ENCODE measurements around the gene SCAMP1.

GRCh38 chr5:78500871-78501270 lies 140.5 kb downstream of the SCAMP1 start:
- TF ChIP-seq, protein P1, sequence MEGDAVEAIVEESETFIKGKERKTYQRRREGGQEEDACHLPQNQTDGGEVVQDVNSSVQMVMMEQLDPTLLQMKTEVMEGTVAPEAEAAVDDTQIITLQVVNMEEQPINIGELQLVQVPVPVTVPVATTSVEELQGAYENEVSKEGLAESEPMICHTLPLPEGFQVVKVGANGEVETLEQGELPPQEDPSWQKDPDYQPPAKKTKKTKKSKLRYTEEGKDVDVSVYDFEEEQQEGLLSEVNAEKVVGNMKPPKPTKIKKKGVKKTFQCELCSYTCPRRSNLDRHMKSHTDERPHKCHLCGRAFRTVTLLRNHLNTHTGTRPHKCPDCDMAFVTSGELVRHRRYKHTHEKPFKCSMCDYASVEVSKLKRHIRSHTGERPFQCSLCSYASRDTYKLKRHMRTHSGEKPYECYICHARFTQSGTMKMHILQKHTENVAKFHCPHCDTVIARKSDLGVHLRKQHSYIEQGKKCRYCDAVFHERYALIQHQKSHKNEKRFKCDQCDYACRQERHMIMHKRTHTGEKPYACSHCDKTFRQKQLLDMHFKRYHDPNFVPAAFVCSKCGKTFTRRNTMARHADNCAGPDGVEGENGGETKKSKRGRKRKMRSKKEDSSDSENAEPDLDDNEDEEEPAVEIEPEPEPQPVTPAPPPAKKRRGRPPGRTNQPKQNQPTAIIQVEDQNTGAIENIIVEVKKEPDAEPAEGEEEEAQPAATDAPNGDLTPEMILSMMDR (IDR thresholded peaks at IDR 0.05; ENCODE audit: insufficient read depth, low read length), result no peak
- no peak for TF ChIP-seq POLR2AphosphoS5 (IDR thresholded peaks at IDR 0.05; ENCODE audit: low read depth)
- TF ChIP-seq GABPA (IDR thresholded peaks at IDR 0.05; ENCODE audit: low read depth), result no peak
- no peak for TF ChIP-seq SPI1 (IDR thresholded peaks at IDR 0.05; ENCODE audit: borderline replicate concordance, low read depth)
- TF ChIP-seq, protein P2, sequence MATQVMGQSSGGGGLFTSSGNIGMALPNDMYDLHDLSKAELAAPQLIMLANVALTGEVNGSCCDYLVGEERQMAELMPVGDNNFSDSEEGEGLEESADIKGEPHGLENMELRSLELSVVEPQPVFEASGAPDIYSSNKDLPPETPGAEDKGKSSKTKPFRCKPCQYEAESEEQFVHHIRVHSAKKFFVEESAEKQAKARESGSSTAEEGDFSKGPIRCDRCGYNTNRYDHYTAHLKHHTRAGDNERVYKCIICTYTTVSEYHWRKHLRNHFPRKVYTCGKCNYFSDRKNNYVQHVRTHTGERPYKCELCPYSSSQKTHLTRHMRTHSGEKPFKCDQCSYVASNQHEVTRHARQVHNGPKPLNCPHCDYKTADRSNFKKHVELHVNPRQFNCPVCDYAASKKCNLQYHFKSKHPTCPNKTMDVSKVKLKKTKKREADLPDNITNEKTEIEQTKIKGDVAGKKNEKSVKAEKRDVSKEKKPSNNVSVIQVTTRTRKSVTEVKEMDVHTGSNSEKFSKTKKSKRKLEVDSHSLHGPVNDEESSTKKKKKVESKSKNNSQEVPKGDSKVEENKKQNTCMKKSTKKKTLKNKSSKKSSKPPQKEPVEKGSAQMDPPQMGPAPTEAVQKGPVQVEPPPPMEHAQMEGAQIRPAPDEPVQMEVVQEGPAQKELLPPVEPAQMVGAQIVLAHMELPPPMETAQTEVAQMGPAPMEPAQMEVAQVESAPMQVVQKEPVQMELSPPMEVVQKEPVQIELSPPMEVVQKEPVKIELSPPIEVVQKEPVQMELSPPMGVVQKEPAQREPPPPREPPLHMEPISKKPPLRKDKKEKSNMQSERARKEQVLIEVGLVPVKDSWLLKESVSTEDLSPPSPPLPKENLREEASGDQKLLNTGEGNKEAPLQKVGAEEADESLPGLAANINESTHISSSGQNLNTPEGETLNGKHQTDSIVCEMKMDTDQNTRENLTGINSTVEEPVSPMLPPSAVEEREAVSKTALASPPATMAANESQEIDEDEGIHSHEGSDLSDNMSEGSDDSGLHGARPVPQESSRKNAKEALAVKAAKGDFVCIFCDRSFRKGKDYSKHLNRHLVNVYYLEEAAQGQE (IDR thresholded peaks at IDR 0.05; ENCODE audit: insufficient replicate concordance, low read depth), result no peak
